Measurements from ENCODE around the gene FER1L5.
A peak's percentile ranks its signal among the peaks of the same experiment; 100 is the strongest.

FER1L5 gene

GRCh38 chr2:96716388-96716787, 73.8 kb downstream of the FER1L5 start:
- TF ChIP-seq CTCF (IDR thresholded peaks at IDR 0.05; ENCODE audit: control insufficient read depth, insufficient read depth, low read depth, low read length, missing control alignments) = no peak
- no peak for DNase-seq (ENCODE audit: low read depth)
- H3K4me3 ChIP-seq (ENCODE audit: control insufficient read depth, low read depth, low read length) = no peak overlapping the region

- no peak for TF ChIP-seq CTCF (IDR thresholded peaks at IDR 0.05; ENCODE audit: control insufficient read depth, insufficient read depth, low read depth, low read length, missing control alignments)
- no peak for DNase-seq (ENCODE audit: low read depth)
- no peak overlapping the region for H3K4me3 ChIP-seq (ENCODE audit: control insufficient read depth, low read depth, low read length)
Observed at GRCh38 chr2:96726131-96726530, 83.6 kb downstream of the FER1L5 start.

DNA sequence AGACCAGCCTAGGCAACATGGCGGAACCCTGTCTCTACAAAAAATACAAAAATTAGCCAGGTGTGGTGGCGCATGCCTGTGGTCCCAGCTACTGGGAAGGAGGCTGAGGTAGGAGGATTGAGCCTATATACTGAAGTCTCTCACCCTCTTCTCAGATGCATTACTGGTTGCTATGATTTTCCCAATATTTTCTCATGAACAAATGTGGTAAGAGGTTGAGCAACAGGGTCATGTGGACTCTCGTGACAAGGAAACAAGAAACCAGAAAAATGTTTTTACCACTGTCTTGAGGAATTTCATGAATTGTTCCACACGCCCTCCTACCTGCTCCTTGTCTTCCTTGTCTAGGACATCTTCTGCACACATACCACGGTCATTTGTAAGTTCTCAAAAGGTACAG, 84.9 kb downstream of the FER1L5 start:
- no peak overlapping the region for H3K4me3 ChIP-seq (ENCODE audit: control insufficient read depth, low read depth, low read length)
- TF ChIP-seq CTCF (IDR thresholded peaks at IDR 0.05; ENCODE audit: control insufficient read depth, insufficient read depth, low read depth, low read length, missing control alignments) = no peak
- peak; percentile 17 for DNase-seq (ENCODE audit: low read depth)

DNA sequence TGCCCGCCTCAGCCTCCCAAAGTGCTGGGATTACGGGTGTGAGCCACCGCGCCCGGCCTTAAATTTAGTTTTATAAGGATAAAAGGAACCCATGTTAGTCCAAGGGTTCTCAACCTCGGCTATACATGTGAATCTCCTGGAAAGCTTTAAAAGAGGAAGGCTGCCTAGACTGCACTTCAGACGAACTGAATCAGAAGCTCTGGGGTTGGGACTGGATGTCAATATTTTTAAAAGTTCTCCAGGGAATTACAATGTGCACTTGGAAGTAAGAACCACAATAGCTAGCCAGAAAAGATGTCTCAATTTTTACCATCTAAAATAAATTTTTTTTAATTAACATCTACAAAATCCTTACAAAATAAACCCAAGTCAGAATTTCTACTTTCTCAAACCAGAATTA, 87.2 kb downstream of the FER1L5 start:
- DNase-seq (ENCODE audit: low read depth) = no peak
- TF ChIP-seq CTCF (IDR thresholded peaks at IDR 0.05; ENCODE audit: control insufficient read depth, insufficient read depth, low read depth, low read length, missing control alignments) = no peak
- no peak overlapping the region for H3K4me3 ChIP-seq (ENCODE audit: control insufficient read depth, low read depth, low read length)

DNA sequence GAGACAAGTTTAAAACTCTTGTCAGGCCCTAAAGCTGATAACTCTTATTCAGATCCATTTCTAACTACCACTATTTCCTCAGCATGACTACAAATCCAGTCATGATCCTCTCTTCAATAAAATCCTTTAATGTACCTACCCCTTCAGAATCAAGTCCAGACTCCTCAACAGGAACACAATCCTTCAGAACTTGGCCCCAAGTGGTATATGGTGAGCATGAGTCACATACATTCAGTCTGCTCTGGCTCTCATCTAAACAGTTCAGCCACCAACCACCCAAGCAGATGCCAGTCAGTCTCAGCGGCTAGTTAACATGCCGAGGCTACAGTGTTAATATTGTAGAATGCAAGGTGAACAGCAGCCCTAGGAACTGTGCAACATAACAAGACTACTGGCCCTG, 87.6 kb downstream of the FER1L5 start:
- H3K4me3 ChIP-seq (ENCODE audit: control insufficient read depth, low read depth, low read length) = no peak overlapping the region
- no peak for TF ChIP-seq CTCF (IDR thresholded peaks at IDR 0.05; ENCODE audit: control insufficient read depth, insufficient read depth, low read depth, low read length, missing control alignments)
- DNase-seq (ENCODE audit: low read depth) = peak; percentile 55

DNA sequence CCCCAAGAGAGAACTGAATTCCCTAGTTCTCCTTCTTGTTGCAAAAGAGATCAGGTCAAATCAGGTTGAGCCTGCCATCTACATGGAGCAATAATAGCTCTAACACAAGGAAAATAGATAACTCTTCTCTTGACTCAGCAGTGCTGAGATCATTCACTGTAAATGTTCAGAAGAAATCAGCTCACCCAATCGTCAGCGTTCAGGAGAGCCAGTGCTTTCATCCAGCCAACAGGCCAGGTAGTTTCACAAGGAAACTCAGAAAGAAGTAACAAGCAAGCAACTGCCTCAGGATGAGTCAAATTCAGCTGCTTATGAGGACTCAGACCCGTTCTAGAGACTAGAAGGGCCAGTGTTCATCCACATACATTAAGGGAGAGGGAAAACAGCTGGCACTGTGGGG, 91.4 kb downstream of the FER1L5 start:
- DNase-seq (ENCODE audit: low read depth) = no peak
- H3K4me3 ChIP-seq (ENCODE audit: control insufficient read depth, low read depth, low read length) = no peak overlapping the region
- no peak for TF ChIP-seq CTCF (IDR thresholded peaks at IDR 0.05; ENCODE audit: control insufficient read depth, insufficient read depth, low read depth, low read length, missing control alignments)

Measured in AG09309 (cell line).